Fibroblast of peridontal ligament (primary cell): ENCODE data around the gene REV3L.
A peak's percentile ranks its signal among the peaks of the same experiment; 100 is the strongest.
"Not testable (repeated sequence)": the region's sequence is repeated elsewhere in the genome, so short reads cannot be mapped to it uniquely, and the experiment has no call there.

ENCODE experiments used
- DNase-seq: peaks from one replicate; pipeline ENCODE4 v3.0.0-alpha.2; 2010; ENCODE audit errors: extremely low read depth

The REV3L gene, protein sequence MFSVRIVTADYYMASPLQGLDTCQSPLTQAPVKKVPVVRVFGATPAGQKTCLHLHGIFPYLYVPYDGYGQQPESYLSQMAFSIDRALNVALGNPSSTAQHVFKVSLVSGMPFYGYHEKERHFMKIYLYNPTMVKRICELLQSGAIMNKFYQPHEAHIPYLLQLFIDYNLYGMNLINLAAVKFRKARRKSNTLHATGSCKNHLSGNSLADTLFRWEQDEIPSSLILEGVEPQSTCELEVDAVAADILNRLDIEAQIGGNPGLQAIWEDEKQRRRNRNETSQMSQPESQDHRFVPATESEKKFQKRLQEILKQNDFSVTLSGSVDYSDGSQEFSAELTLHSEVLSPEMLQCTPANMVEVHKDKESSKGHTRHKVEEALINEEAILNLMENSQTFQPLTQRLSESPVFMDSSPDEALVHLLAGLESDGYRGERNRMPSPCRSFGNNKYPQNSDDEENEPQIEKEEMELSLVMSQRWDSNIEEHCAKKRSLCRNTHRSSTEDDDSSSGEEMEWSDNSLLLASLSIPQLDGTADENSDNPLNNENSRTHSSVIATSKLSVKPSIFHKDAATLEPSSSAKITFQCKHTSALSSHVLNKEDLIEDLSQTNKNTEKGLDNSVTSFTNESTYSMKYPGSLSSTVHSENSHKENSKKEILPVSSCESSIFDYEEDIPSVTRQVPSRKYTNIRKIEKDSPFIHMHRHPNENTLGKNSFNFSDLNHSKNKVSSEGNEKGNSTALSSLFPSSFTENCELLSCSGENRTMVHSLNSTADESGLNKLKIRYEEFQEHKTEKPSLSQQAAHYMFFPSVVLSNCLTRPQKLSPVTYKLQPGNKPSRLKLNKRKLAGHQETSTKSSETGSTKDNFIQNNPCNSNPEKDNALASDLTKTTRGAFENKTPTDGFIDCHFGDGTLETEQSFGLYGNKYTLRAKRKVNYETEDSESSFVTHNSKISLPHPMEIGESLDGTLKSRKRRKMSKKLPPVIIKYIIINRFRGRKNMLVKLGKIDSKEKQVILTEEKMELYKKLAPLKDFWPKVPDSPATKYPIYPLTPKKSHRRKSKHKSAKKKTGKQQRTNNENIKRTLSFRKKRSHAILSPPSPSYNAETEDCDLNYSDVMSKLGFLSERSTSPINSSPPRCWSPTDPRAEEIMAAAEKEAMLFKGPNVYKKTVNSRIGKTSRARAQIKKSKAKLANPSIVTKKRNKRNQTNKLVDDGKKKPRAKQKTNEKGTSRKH (N-terminal part only)

DNA sequence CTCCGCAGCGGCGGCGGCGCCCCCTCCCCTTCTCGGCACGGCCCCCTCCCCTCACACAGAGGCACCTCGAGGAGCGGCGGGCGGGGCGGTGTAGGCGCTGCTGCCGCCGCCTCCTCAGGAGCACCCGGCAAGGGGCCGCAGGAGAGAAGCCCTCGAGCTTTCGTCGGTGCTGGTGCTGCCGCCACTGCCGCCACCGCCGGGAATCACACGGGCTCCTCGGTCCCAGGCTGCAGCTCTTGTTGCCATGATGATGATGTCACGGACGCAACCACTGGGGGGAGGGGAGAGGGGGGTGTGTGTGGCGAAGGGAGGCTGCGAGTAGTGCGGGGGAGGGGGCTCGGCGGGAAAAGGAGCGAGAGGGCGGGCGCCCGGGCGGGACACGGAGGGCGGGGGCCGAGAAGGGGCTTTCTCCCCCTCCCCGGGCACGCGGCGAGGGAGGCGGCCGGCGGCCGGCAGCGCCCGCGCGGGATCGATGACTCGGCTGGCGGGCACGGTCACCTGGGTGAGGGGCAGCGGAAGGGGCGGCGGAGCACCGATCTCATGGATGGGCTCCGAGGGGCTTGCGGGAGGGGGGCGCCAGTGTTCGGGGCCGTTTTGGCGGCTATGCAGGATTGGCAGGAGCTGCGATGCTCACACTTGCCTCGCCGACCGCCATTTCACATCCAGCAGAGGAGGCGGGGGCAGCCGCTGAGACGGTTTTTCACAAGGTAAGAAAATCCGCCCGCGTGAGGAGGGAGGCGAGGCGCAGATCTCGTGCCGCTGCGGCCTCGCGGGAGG, at the start of gene REV3L:
TSS of gene REV3L (minus strand) at position 260 of the 777 bp plus-strand sequence. CDS start 330 bp downstream, outside the sequence.
- peak; percentile 86 for DNase-seq

DNA sequence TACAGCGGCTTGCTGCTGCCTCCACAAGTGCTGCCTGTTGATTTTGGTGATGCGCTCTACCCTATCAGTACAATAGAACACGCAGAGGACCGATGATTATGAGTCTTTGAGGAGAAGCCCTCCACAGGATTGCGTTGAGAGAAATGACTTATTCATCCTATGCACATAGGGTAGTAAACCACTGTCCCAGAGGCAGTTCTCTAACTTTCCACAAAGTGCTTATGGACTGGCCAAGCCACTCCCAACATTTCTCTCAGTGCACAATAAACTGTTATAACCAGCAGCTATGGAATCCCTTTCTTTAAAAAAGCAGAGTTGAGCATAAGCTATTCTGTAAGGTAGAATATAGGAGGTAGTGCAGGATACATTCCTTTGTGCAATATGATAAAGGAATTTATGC, 48.2 kb upstream of the REV3L start:
- no peak for DNase-seq

DNA sequence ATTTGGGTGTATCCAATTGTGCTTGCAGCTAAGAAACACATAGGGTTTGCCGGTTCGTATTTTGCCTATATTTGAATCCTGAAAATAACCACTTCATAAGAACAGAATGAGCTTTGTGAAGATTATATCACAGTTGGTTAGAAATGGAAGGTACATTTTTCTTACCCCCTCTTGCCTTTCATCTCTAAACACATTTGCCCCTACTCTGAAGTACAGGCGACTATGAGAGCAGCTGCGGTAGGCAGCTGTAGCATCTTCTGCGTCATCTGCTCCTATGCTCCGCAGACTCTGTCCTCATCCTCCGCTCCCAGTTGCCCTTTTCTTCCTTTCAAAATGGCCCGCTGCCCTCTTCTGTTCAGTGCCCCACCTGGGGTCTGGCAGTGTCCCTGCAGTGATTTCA, 47.6 kb upstream of the REV3L start:
- no peak for DNase-seq

DNA sequence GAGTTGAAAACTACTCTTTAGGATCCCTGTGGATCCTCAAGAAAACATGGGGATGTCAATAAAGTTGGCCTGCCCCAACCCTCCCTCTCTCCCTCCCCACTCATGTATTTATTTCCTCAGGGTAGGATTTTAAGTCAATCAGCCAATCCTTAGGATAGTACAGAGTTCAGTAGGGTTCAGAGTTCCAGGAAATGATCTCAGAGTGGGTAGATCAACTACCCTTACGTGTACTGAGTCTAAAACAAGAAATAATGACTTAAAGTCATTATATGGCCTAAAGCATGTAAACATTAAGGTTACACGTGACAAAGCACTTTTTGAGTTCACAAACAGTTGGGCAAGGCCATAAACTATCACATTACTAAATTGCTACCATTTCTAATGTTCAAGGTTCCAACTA, 47.2 kb upstream of the REV3L start:
- DNase-seq: no peak

DNA sequence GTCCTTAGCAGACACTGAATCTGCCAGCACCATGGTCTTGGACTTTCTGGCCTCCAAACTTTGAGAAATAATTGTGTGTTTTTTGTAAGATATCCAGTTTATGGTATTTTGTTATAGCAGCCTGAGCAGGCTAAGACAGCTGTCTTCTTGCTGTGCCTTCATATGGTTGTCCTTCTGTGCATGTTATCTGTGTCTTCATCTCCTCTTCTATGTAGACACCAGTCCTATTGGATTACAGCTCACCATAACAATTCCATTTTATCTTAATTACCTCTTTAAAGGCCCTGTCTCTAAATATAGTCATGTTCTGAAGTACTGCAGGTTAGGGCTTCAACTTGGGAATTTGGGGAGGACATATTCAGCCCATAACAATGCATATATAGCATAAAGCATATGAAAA, 44.3 kb upstream of the REV3L start:
- no peak for DNase-seq

DNA sequence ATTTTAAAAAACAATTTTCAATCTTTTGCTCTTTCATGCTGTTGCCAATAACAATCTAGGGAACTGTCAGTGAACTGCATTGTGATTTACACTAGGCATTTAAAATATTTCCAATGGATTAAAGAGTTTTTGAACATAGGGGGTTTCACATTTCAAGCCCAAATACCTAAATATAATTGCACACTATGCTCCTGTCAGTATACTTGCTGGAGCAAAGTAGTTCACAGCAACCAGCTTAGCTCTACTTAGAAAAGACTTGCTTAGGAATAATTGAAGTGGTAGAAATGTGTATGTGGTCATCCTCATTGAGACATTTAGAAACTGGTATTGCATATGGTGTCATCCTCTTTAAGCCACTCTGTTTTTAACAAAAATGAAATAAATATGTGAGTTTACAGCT, 41.7 kb upstream of the REV3L start:
- no peak for DNase-seq

DNA sequence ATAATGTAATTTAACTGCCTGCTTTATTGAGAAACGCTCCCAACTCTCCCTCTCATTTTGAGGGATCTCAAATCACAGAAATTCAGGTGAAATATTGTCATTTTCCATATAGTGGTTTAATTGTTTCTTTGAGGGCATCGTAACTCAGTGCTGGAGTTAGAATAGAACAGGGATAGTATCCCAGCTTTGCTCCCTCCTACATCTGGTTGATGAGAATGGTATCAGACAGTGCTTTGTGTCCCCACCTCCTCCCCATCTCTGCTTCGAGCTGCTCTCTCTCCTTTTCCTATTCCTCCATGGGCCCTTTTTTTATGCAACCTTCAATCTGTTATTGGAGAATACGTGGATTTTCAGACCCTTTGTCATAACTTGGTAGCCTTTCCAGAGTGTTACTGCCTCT, 41.2 kb upstream of the REV3L start:
- DNase-seq: no peak

DNA sequence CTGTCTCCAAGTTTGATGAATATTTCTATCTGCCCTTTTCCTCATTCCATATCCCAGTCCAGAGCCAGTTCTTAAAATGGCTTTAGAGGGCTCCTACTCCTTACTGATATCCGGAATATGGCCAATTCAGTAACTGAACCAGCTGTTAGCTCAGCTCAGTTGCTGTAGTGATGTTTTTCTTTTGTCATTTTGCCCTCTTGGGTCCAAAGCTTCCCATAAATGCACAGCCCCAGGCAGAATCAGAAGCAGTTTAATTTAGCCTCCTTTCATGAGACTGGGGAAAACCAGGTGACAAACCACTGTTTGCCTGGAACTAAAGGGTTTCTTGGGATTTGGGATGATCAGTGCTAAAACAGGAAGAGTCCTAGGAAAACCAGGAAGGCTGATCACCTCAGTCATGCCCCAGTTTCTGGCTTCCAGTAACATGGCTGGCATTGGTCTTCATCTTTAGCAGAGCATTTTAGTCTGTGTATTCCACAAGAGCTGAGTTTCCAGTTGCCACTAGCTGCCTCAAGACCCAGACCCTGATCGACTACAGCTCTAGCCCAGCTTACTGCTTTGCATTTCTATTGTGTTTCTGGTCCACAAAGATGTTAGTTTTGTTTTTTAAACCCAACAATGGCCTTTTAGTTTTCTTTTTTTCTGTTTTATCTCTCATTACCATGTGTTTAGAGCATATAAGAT, 40.6 kb upstream of the REV3L start:
- DNase-seq: no peak

DNA sequence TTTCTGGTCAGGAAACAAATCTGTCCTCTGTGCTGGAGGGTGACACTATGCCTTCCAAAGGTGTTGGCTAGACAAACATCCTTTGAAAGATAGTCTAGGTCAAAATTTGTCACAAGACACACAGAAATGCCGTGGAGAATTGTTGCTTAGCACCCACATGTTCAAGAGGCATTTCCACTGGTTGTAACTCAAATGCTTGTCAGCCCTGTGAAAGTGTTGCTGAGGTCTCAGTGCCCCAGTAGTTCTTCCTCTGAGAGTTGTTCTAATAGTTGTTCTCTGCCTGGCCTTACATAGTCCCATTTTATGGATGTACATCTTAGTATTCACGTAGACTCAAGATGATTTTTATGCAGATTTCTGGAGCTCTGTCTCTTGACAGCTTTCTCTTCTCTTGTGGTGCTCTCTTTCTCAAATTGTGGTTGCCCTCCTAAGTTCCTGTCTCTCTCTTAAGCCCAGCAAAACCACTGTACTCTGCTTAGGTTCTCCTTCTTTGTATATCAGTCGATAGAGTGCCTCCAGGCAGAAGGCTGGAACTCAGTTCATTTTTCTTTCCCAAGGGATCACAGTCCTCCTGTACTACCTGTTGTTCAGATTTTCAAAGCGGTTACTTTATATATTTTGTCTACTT, 39.5 kb upstream of the REV3L start:
- no peak for DNase-seq

DNA sequence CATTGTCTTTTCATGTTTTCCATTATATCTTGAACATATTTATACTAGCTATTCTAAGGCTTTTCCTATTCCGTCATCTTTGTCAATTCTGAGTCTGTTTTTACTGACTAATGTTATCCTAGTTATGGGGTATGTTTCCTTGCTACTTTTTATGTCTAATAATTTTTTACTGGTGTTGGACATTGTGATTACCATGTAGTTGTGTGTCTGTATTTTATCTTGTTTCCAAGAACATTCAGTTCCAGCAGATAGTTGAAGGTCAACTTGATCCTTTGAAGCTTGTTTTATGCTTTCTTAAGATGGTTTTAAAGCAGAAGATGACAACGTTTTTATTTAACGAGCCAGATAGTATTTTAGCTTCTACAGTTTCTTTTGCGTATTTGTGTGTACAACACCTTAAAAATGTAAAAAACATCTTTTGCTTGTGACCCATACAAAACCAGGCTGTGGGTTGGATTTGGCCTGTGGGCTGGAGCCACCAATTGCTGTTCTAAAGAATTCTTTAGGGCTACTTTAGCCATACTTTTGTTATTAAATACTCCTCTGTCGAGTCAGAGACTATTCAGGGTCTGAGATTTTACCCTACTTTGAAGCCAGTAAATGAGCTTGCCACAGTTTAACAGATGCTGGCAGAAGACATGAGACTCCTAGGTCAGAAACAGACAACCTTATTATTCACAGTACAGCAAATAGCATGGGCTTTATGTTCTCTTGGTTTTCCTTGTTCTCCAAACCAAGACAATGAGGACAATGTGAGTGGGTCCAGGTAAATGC, 38.7 kb upstream of the REV3L start:
- peak; percentile 40 for DNase-seq

DNA sequence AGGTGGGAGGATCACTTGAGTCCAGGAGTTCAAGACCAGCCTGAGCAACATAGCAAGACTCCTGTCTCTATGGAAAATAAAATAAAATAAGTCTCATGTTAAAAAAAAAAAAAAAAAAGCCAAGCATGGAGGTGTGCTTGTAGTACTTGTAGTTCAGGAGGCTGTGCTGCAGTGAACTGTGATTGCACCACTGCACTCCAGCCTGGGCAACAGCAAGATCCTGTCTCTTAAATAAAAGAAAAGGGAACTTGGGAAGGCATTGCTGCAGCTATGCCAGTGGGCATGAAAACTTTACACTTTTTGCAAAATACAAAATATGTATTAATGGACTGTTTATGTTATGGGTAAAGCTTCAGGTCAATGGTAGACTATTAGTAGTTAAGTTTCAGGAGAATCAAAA, 37.5 kb upstream of the REV3L start:
- DNase-seq: no peak

DNA sequence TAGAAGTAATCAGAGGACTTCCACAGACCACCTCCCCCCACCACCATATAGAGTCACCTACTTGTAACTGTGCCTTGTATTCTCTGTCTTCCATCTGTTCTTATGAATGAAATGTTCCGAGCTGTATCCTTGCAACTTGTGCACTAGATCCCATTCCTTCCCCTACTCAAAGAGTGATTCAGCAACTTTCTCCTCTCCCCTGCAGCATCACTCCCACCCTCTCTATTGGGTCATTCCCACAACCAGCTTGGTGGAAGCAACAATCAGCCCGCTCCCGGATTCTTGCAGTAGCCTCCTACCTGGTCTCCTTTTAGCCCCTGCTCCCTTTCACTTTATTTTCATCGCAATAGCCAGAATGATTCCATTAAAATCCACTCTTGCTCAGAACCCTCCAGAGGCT, 34.9 kb upstream of the REV3L start:
- DNase-seq: no peak

DNA sequence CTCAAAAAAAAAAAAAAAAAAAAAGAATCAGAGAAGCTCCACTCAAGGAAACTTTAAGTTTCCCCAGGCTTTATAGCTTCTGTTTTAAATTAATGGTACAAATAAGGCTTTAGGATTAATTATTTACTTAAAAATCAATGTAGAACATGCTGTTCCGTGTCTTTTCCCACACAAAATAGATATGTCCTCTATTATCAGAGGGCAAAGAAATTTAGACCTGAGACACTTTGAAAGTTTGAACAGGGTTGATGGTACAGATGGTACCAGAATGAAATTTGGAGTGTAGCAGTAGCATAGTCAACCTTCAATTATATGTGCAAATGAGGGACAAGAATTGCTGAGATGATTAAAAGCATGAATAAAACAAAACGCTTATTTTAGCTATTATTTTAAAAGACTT, 32.2 kb upstream of the REV3L start:
- no peak for DNase-seq

DNA sequence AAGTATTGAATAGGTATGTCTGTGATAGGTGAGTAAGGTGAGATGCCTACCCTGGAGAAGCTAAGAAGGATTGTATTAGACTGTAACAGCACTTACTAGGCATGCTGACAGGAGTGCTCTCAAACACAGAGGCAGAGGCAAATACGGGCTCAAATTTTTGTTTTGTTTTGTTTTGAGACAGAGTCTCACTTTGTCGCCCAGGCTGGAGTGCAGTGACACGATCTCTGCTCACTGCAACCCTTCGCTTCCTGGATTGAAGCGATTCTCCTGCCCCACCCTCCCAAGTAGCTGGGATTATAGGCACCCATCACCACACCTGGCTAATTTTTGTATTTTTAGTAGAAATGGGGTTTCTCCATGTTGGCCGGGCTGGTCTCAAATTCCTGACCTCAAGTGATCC, 31.5 kb upstream of the REV3L start:
- not testable (repeated sequence) for DNase-seq

DNA sequence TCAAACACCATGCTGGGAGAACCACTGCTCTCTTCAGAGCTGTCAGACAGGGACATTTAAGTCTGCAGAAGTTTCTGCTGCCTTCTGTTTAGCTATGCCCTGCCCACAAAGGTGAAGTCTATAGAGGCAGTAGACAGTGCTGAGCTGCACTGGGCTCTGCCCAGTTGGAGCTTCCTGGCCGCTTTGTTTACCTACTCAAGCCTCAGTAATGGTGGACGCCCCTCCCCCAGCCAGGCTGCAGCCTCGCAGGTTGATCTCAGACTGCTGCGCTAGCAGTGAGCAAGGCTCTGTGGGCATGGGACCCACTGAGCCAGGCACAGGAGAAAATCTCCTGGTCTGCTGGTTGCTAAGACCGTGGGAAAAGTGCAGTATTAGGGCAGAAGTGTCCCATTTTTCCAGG, 24.2 kb upstream of the REV3L start:
- DNase-seq: not testable (repeated sequence)

DNA sequence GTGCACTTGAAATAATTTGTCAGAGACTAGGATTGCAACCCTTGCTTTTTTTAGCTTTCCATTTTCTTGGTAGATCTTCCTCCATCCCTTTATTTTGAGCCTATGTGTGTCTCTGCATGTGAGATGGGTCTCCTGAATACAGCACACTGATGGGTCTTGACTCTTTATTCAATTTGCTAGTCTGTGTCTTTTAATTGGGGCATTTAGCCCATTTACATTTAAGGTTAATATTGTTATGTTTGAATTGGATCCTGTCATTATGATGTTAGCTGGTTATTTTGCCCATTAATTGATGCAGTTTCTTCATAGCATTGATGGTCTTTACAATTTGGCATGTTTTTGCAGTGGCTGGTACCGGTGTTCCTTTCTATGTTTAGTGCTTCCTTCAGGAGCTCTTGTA, 22.5 kb upstream of the REV3L start:
- not testable (repeated sequence) for DNase-seq

DNA sequence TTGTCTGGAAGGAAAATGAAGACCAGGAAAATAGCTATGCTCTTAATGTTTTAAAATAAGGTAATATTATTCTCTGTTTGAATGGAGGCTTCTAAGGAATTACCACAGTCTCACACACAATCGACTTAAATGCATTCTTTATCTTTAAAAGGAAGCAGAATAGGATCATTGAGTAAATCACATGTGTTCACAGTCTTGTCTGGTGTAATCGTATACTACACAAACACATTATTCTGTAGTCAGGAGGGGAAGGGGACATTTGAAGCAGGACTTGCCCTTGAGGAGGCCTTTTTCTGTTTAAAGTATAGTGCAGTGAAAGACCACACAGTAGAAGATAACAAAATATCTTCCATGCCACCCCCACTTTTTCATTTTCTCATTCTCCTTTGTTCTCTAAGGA, 20.6 kb upstream of the REV3L start:
- peak; percentile 37 for DNase-seq

DNA sequence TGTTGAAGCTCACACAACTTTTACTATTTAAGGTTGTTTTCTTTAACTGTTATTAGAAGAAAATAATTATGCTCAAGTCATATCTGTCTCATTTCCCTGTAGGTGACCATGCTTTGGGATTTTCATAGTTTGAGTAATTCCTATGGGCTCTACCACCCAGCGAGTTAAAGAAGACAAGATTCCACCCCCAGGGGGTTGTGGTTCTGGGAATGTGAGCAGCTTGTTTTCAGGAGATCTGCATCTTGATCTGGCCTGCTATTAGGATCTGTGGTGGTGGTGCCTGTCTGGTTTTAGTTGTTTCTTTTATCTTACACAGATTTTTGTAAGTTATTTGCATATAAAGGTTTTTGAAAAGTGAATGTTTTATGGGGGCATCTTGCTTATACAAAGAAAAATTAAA, 20.2 kb upstream of the REV3L start:
- DNase-seq: peak; percentile 25

DNA sequence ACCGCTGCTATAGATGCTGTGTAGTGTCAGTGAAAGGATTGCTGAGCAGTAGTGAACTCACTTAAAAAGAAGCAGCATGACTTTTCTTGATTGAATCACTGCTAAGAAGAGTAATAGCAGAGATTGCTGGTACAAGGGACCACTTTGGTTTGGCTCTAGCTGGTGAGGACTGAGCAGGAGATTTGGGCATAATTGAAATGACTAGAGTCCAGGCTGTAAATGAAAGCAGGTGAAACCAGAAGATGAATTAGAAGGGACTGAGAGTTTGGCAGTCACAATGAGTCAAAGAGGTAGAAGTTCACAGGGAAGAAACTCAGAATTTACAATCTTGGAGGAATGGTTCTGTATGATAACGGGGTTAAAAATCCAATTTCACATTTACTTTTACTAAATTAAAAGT, 19.1 kb upstream of the REV3L start:
- DNase-seq: no peak
